GM21619 (cell line): ENCODE data around the gene F8.
"Not testable (repeated sequence)": the region's sequence is repeated elsewhere in the genome, so short reads cannot be mapped to it uniquely, and the experiment has no call there.

ENCODE experiments used
- ATAC-seq: cut with Tn5 transposase; IDR thresholded peaks from one replicate; pipeline ENCODE4 v1.9.1; 2021; ENCODE audit not compliant: unreplicated experiment

F8 gene

GRCh38 chrX:154817048-154817618 lies 205.4 kb downstream of the F8 start:
- ATAC-seq, result not testable (repeated sequence)

GRCh38 chrX:154816326-154816898 lies 206.1 kb downstream of the F8 start:
- ATAC-seq, result not testable (repeated sequence)

- no peak for ATAC-seq
Measured at GRCh38 chrX:154815274-154815818, 207.2 kb downstream of the F8 start.

- no peak for ATAC-seq
Measured at GRCh38 chrX:154813801-154814200, 208.7 kb downstream of the F8 start.

GRCh38 chrX:154812341-154813101 lies 210.0 kb downstream of the F8 start:
- ATAC-seq, result no peak

GRCh38 chrX:154809939-154810665 lies 212.4 kb downstream of the F8 start:
- ATAC-seq, result no peak

- ATAC-seq, result no peak
Measured at GRCh38 chrX:154806837-154807501, 215.6 kb downstream of the F8 start.

- ATAC-seq, result no peak
Measured at GRCh38 chrX:154805696-154806091, 216.8 kb downstream of the F8 start.

GRCh38 chrX:154804957-154805695 lies 217.4 kb downstream of the F8 start, which contains the start of gene MPP1:
MPP1 (minus strand) TSS chrX:154805485; CDS start chrX:154805373, 112 bp downstream.
- ATAC-seq, result peak; percentile 93

- ATAC-seq, result no peak
Measured at GRCh38 chrX:154804261-154804956, 218.1 kb downstream of the F8 start.

- ATAC-seq, result no peak
Measured at GRCh38 chrX:154802947-154803346, 219.6 kb downstream of the F8 start.

- ATAC-seq, result no peak
Measured at GRCh38 chrX:154800478-154801210, 221.9 kb downstream of the F8 start.

GRCh38 chrX:154799556-154800348 lies 222.8 kb downstream of the F8 start:
- ATAC-seq, result no peak

GRCh38 chrX:154797006-154797405 lies 225.5 kb downstream of the F8 start:
- ATAC-seq, result no peak

- ATAC-seq, result no peak
Measured at GRCh38 chrX:154795016-154795415, 227.5 kb downstream of the F8 start.

GRCh38 chrX:154793084-154793795 lies 229.3 kb downstream of the F8 start:
- no peak for ATAC-seq

- no peak for ATAC-seq
Measured at GRCh38 chrX:154791939-154792338, 230.6 kb downstream of the F8 start.
